HG02678 (cell line): ENCODE measurements around the gene SLC9B2.
"Not testable (repeated sequence)": the region's sequence is repeated elsewhere in the genome, so short reads cannot be mapped to it uniquely, and the experiment has no call there.

Experiments
- ATAC-seq: cut with Tn5 transposase; IDR thresholded peaks from one replicate; pipeline ENCODE4 v1.9.1; 2021; ENCODE audit warnings: mild to moderate bottlenecking, moderate library complexity; ENCODE audit not compliant: unreplicated experiment

The SLC9B2 gene

DNA sequence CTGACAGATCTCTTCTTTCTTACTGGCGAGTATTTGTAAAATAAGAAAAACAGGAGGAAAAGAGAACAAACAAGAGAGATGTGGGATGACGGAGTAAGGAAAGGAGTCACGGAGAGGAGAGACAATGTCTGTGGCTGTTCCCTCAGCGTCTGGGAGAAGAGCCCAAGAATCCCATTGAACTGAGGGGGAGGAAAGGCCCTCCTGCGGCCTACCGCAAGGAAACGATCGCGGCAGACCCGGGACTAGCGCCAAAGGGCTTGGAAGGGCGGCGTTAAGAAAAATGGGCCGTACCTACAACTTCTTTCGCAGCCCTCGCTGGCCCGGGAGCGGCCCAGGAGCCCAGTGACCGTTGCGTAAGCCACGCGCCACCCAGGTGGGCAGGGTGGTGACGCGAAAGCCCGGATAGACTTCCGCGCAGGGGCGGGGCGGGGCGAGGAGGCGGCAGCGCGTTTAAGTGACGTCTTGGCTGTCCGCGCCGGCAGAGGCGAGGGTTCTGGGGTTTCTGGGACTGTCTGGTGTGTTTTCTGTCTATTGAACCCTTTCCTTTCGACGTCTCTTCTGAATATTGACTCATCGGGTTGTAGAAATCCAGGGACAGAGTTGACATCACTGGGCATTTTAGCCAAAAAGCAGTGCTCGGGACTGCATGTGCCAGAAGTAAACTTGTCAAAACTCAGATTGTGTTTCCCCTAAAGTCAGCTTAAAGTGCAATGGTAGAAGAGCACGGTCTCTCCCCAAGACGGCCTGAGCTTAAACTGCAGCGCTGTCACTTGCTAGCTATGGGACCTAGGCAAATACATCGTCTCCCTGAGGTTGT, 57.0 kb downstream of the SLC9B2 start, which contains the start of gene SLC9B1:
Gene SLC9B1 (minus strand): TSS at position 398 of the 817 bp plus-strand sequence. CDS start 27,994 bp downstream, outside the sequence.
- ATAC-seq = peak; percentile 99

DNA sequence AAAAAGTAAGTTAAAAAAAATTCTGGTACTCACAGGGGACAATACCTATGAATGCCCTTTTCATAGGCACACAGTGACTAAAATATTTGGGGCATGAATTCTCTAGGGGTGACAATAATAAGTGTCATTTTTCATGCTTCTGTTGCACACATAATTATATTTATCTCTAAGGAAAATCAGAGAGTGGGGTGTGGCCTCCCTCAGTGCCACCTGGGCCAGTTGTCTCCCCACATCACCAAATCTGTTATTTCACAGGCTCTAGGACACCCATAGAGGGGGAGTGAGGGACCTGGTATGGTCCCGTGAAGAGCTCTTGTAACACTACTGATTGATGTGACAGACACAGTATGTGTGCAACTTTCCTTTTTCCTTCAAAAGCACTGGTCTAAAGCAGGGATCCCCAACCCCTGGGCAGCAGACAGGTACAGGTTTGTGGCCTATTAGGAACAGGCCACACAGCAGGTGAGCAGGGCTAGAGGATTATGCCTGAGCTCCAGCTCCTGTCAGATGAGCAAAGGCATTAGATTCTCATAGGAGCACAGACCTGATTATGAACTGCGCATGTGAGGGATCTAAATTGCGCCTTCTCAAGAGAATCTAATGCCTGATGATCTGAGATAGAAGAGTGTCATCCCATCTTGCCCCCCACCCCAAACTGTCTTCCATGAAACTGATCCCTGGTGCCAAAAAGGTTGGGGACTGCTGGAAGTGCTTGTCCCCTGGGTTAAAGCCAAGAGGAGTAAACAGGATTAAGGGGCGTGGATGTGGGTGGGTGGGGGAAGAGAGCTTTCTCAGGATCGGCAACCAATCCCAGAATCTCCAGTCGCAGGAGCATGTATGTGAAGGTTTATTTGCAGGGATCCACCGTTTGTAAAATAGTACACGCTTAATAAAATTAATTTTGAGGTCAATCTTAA, 57.9 kb downstream of the SLC9B2 start:
- ATAC-seq = no peak

GRCh38 chr4:103012551-103012950, 64.0 kb downstream of the SLC9B2 start:
- ATAC-seq = no peak

DNA sequence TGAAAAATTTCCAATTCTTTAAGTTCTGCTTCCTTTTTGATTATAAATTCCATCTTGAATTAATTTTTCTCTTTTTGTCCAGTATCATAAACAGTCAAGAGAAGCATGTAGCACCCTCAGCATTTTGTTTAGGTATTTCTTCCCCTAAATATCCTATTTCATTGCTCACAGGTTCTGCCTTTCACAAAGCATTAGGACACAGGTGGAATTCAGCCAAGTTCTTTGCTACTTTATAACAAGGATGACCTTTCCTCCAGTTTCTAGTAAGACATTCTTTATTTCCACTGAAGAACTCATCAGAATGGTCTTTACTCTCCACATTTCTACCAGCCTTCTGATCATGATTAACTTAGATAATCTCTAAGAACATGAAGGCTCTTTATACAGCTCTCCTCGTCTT, 64.5 kb downstream of the SLC9B2 start:
- ATAC-seq = no peak

GRCh38 chr4:103011378-103012025, 65.1 kb downstream of the SLC9B2 start:
- ATAC-seq = no peak

DNA sequence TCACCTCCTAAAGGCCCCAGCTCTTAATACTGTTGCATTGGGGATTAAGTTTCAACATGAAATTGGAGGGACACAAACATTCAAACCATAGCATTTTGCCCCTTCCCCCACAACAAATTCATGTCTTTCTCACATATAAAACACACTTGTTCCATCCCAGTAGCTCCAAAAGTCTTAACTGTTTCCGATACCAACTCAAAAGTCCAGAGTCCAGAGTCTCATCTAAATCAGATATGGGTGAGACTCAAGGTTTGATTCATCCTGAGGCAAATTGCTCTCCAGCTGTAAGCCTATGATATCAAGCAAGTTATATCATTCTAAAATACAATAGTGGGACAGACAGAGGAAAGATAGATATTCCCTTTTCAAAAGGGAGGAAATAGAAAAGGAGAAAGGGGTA, 65.8 kb downstream of the SLC9B2 start:
- ATAC-seq = no peak

- peak; percentile 93 for ATAC-seq
Measured at GRCh38 chr4:103008875-103009729, 67.5 kb downstream of the SLC9B2 start.

- no peak for ATAC-seq
Measured at GRCh38 chr4:103002551-103002950, 74.0 kb downstream of the SLC9B2 start.

DNA sequence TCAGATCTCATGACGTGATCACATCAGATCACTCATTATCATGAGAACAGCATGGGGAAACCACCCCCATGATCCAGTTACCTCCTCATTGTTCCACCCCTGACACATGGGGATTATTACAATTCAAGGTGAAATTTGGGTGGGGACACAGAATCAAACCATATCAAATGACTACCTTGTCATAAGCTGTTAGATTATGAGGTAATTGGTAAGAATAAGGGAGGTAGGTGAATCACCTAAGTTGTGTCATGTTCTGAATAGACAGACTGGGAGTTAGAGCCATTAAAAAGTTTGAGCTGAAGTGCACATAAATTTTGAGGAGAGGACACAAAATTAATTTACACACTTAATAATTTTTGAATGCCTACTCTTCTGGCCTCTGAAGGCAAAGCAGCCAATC, 81.8 kb downstream of the SLC9B2 start:
- ATAC-seq = no peak

- ATAC-seq = not testable (repeated sequence)
Measured at GRCh38 chr4:102993985-102994384, 82.6 kb downstream of the SLC9B2 start.

DNA sequence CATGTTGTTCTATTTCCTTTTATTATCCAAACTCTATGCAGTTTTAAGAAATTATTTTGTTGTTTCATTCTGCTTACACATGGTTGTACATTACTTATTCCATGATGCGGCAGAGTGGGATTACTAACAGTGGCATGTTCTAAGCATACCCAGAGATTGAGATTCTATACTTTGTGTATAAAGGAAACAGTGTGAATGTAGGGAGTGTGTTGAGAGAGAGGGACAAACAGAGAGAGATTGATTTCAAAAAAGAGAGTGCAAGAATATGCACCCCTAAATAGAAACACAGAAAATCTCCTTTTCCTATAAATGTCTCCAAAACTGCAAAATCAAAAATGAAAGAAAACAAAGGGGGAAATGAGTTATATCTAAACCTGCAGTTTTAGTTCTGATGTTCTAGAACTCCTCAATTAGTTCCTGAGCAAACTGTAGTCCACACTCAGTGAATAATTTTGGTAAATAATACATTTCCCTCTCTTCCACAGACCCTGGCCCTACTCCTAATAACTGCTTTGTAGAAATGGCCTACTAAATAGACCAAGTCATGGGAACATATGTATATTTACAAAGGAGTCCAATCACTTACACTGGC, 88.0 kb downstream of the SLC9B2 start:
- ATAC-seq = no peak

DNA sequence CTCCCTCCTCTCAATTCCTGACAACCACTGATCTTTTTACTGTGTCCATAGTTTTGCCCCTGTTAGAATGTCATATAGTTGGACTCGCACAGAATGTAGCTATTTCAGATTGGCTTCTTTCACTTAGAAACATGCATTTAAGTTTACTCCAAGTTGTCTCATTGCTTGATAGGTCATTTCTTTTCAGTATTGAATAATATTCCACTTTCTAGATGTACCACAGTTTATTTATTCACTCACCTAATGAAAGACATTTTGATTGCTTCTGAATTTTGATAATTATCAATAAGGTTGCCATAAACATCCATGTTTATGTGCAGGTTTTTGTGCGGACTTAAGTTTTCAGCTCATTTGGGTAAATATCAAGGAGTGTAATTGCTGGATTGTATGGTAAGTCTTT, 95.6 kb downstream of the SLC9B2 start:
- ATAC-seq = no peak
